ENCODE measurements around the gene CYP26A1.

Gene CYP26A1

GRCh38 chr10:93069245-93069561 lies 4.5 kb upstream of the CYP26A1 start:
- no peak overlapping the region for H3K27ac Mint-ChIP-seq
- no peaks in the 10 kb centered on the region for H3K9me3 Mint-ChIP-seq
- peaks cover 0 to under 1% of the 10 kb centered on the region in 2 donors for H3K36me3 Mint-ChIP-seq
- H3K4me1 Mint-ChIP-seq, result peaks cover 28 to 55% of the 10 kb centered on the region in 2 donors
- H3K27me3 Mint-ChIP-seq, result peaks cover 73 to 87% of the 10 kb centered on the region in 2 donors
- DNase-seq (no peak), ATAC-seq (replicated peaks) (no peak)
- H3K4me3 Mint-ChIP-seq, result no peak overlapping the region

- Mint-ChIP-seq H3K36me3 (peaks cover 0 to 4% of the 10 kb centered on the region in 2 donors), H3K4me1 (peaks cover 31 to 61% of the 10 kb centered on the region in 2 donors), H3K27ac (peak overlapping the region; percentile 78)
These were observed 3.1 kb upstream of the CYP26A1 start for GRCh38 chr10:93070378-93071176.

GRCh38 chr10:93071177-93071472 lies 2.6 kb upstream of the CYP26A1 start:
- H3K4me3 Mint-ChIP-seq, result peak overlapping the region; percentile 7 to 26

More at GRCh38 chr10:93070378-93071176, 3.1 kb upstream of the CYP26A1 start:
- Mint-ChIP-seq H3K9me3 (no peaks in the 10 kb centered on the region), H3K27me3 (peaks cover 70 to 84% of the 10 kb centered on the region in 2 donors), H3K4me3 (peak overlapping the region in 1 of 2 donors; percentile 7)
- DNase-seq, result no peak
- ATAC-seq (replicated peaks), result no peak

GRCh38 chr10:93071674-93072224 lies 1.9 kb upstream of the CYP26A1 start:
- Mint-ChIP-seq H3K27ac (no peak overlapping the region), H3K4me3 (peak overlapping the region; percentile 80 to 84), H3K36me3 (peaks cover 0 to 4% of the 10 kb centered on the region in 2 donors), H3K9me3 (no peaks in the 10 kb centered on the region), H3K4me1 (peaks cover 33 to 67% of the 10 kb centered on the region in 2 donors), H3K27me3 (peaks cover 71 to 87% of the 10 kb centered on the region in 2 donors)
- DNase-seq, result no peak
- no peak for ATAC-seq (replicated peaks)

More at GRCh38 chr10:93071177-93071472, 2.6 kb upstream of the CYP26A1 start:
- DNase-seq (no peak), ATAC-seq (replicated peaks) (no peak)
- H3K27me3 Mint-ChIP-seq, result peaks cover 73 to 87% of the 10 kb centered on the region in 2 donors
- peaks cover 0 to 4% of the 10 kb centered on the region in 2 donors for H3K36me3 Mint-ChIP-seq
- H3K27ac Mint-ChIP-seq, result peak overlapping the region; percentile 61
- H3K4me1 Mint-ChIP-seq, result peaks cover 33 to 63% of the 10 kb centered on the region in 2 donors
- H3K9me3 Mint-ChIP-seq, result no peaks in the 10 kb centered on the region

- H3K4me1 Mint-ChIP-seq, result peaks cover 33 to 68% of the 10 kb centered on the region in 2 donors
- peaks cover 0 to 4% of the 10 kb centered on the region in 2 donors for H3K36me3 Mint-ChIP-seq
- H3K4me3 Mint-ChIP-seq, result peak overlapping the region; percentile 80 to 84
- peak overlapping the region; percentile 71 for H3K27ac Mint-ChIP-seq
- H3K9me3 Mint-ChIP-seq, result no peaks in the 10 kb centered on the region
- ATAC-seq (replicated peaks) (no peak), DNase-seq (no peak)
- peaks cover 68 to 84% of the 10 kb centered on the region in 2 donors for H3K27me3 Mint-ChIP-seq
These were observed 1.4 kb upstream of the CYP26A1 start for GRCh38 chr10:93072225-93072712.

- no peak for DNase-seq
- Mint-ChIP-seq H3K4me1 (peaks cover 33 to 68% of the 10 kb centered on the region in 2 donors), H3K27ac (peak overlapping the region; percentile 9), H3K9me3 (no peaks in the 10 kb centered on the region), H3K36me3 (peaks cover 0 to 4% of the 10 kb centered on the region in 2 donors), H3K4me3 (peak overlapping the region; percentile 60 to 84), H3K27me3 (peaks cover 61 to 78% of the 10 kb centered on the region in 2 donors)
- ATAC-seq (replicated peaks), result peak in 1 of 2 donors; percentile 8
These were observed 767 bp upstream of the CYP26A1 start for GRCh38 chr10:93072713-93073538.

GRCh38 chr10:93074147-93074596 lies 479 bp downstream of the CYP26A1 start:
- ATAC-seq (replicated peaks) (peak; percentile 25 to 43), DNase-seq (no peak)
- Mint-ChIP-seq H3K9me3 (no peaks in the 10 kb centered on the region), H3K4me1 (peaks cover 28 to 58% of the 10 kb centered on the region in 2 donors), H3K4me3 (peak overlapping the region; percentile 84 to 88), H3K27ac (peak overlapping the region; percentile 95), H3K27me3 (peaks cover 53 to 67% of the 10 kb centered on the region in 2 donors), H3K36me3 (peaks cover 0 to 4% of the 10 kb centered on the region in 2 donors)

GRCh38 chr10:93074597-93075368 lies 1.1 kb downstream of the CYP26A1 start:
- Mint-ChIP-seq H3K27ac (peak overlapping the region; percentile 95), H3K4me1 (peaks cover 28 to 58% of the 10 kb centered on the region in 2 donors)

GRCh38 chr10:93075369-93076221 lies 1.9 kb downstream of the CYP26A1 start:
- no peak overlapping the region for H3K27ac Mint-ChIP-seq
- H3K27me3 Mint-ChIP-seq, result peaks cover 55 to 69% of the 10 kb centered on the region in 2 donors
- no peaks in the 10 kb centered on the region for H3K9me3 Mint-ChIP-seq
- H3K36me3 Mint-ChIP-seq, result peaks cover 0 to 4% of the 10 kb centered on the region in 2 donors
- H3K4me3 Mint-ChIP-seq, result peak overlapping the region; percentile 25 to 84
- H3K4me1 Mint-ChIP-seq, result peaks cover 30 to 66% of the 10 kb centered on the region in 2 donors
- DNase-seq (no peak), ATAC-seq (replicated peaks) (peak; percentile 50 to 51)

More at GRCh38 chr10:93074597-93075368, 1.1 kb downstream of the CYP26A1 start:
- H3K36me3 Mint-ChIP-seq, result peaks cover 0 to 4% of the 10 kb centered on the region in 2 donors
- ATAC-seq (replicated peaks), result peak in 1 of 2 donors; percentile 17
- peak overlapping the region; percentile 84 to 88 for H3K4me3 Mint-ChIP-seq
- no peak for DNase-seq
- H3K27me3 Mint-ChIP-seq, result peaks cover 55 to 69% of the 10 kb centered on the region in 2 donors
- H3K9me3 Mint-ChIP-seq, result no peaks in the 10 kb centered on the region

- Mint-ChIP-seq H3K36me3 (peaks cover 0 to 4% of the 10 kb centered on the region in 2 donors), H3K27me3 (peaks cover 50 to 68% of the 10 kb centered on the region in 2 donors), H3K4me1 (peaks cover 22 to 55% of the 10 kb centered on the region in 2 donors)
These were observed 3.2 kb downstream of the CYP26A1 start for GRCh38 chr10:93076871-93077270.

GRCh38 chr10:93077860-93078337 lies 4.2 kb downstream of the CYP26A1 start:
- DNase-seq (no peak), ATAC-seq (replicated peaks) (no peak)
- peaks cover 0 to 4% of the 10 kb centered on the region in 2 donors for H3K36me3 Mint-ChIP-seq
- H3K27me3 Mint-ChIP-seq, result peaks cover 44 to 58% of the 10 kb centered on the region in 2 donors
- H3K4me3 Mint-ChIP-seq, result no peak overlapping the region
- H3K9me3 Mint-ChIP-seq, result no peaks in the 10 kb centered on the region
- no peak overlapping the region for H3K27ac Mint-ChIP-seq
- peaks cover 16 to 45% of the 10 kb centered on the region in 2 donors for H3K4me1 Mint-ChIP-seq

More at GRCh38 chr10:93076871-93077270, 3.2 kb downstream of the CYP26A1 start:
- no peak overlapping the region for H3K27ac Mint-ChIP-seq
- H3K4me3 Mint-ChIP-seq, result no peak overlapping the region
- no peaks in the 10 kb centered on the region for H3K9me3 Mint-ChIP-seq
- ATAC-seq (replicated peaks) (no peak), DNase-seq (no peak)

GRCh38 chr10:93079663-93080349 lies 6.1 kb downstream of the CYP26A1 start:
- H3K36me3 Mint-ChIP-seq, result no peaks in the 10 kb centered on the region
- peaks cover 36 to 46% of the 10 kb centered on the region in 2 donors for H3K27me3 Mint-ChIP-seq
- peaks cover 8 to 27% of the 10 kb centered on the region in 2 donors for H3K4me1 Mint-ChIP-seq
- DNase-seq (no peak), ATAC-seq (replicated peaks) (no peak)
- peak overlapping the region in 1 of 2 donors; percentile 58 for H3K4me3 Mint-ChIP-seq
- H3K9me3 Mint-ChIP-seq, result no peaks in the 10 kb centered on the region
- H3K27ac Mint-ChIP-seq, result no peak overlapping the region
